Activated T-cell treated with anti-CD3 and anti-CD28 coated beads for 24 hours (primary cell): ENCODE data around the gene MBOAT2.
"Not testable (repeated sequence)": the region's sequence is repeated elsewhere in the genome, so short reads cannot be mapped to it uniquely, and the experiment has no call there.

Experiments used
- DNase-seq: peaks from one replicate; pipeline ENCODE4 v3.0.0-alpha.2; 2020; ENCODE audit warnings: low read depth

MBOAT2 gene

GRCh38 chr2:8992643-8993042, 10.8 kb downstream of the MBOAT2 start:
- DNase-seq: no peak

- DNase-seq: no peak
These were observed 13.9 kb downstream of the MBOAT2 start for GRCh38 chr2:8989536-8990079.

- no peak for DNase-seq
These were observed 16.1 kb downstream of the MBOAT2 start for GRCh38 chr2:8987410-8987809.

DNA sequence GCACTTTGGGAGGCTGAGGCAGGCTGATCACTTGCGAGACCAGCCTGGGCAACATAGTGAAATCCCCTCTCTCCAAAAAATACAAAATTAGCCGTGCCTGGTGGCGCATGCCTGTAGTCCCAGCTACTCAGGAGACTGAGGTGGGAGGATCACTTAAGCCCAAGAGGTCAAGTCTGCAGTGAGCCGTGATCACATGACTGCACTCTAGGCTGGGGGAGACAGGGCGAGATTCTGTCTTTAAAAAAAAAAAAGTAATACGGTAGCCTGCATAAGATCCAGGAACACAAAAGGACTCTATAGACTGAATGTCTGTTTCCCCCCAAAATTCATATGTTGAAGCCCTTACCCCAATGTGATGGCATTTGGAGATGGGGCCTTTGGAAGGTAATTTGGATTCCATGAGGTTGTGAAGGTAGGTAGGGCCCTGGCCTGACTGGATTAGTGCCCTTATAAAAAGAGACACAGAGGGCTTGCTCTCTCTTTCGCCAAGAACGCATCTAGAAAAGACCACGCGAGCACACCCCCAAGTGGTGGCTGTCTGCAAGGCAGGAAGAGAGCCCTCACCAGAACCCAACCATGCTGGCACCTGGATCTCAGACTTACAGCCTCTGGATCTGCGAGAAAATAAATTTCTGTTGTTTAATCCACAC, 17.0 kb downstream of the MBOAT2 start:
- DNase-seq: no peak

GRCh38 chr2:8985561-8986326, 17.7 kb downstream of the MBOAT2 start:
- no peak for DNase-seq

DNA sequence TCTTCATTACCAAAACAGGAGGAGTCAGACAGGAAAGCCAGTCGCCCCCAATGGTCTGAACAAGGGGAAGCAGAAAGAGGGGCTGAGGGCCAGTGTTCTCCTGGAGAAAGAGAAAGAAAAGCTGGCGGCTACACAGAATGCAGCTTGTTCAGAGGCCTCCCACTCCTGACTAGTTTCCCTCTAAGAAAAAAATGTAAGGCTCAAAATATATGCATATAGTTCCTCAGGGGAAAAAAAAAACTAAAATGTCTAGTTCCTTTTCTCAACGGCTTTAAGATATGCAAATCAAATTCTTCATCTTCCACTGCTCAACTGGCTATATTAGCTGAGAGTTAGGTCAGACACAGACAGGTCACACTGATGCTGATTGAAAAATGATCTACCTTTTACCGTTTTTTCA, 18.6 kb downstream of the MBOAT2 start:
- no peak for DNase-seq

DNA sequence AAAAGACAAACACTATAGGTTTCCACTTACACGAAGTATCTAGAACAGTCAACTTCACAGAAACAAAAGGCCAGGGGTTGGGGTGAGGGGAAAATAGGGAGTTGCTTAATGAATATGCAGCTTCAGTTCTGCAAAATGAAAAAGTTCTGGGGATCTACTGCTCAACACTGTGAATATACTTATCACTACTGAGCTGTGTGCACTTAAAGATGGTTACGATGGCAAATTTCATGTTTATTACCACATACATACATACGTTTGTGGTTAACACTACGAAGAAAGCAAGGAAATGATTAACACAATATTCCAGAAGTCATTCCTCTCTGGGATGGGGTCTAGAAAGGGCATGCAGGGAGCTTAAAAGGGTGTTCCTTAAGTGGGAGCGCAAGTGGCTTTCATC, 19.3 kb downstream of the MBOAT2 start:
- no peak for DNase-seq

DNA sequence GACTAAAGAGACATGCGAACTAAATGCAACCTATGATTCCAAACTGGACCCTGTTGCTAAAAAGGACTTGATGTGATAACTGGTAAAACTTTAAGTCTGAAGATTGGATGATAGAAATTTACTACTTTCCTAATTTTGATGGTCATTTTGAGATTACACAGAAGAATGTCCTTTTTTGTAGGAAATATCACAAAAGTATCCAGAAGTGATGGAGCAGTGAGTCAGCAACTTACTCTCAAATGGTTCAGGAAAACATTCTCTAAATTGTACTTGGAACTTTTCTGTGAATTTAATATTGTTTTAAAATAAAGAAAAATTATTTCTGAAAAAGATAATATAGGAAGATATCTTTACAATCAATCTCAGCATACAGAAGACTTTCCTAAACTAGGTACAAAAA, 19.9 kb downstream of the MBOAT2 start:
- no peak for DNase-seq

DNA sequence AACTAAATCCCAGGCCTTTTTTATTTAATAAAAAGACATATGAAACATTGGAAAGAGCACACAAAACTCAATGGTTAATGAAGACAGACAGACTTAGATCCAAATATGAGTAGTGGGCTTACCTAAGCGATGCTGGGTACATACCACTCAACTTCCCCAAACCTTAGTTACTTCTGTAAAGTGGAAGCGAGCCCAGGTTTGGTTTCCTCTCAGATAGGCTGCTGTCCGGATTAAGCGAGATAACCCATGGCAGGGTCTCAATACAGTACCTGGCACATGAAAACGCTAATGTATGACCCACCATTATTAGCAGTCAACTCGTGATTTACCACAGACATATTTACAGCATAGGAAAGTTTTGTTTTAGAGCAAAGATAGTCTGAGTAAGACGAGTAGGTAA, 21.6 kb downstream of the MBOAT2 start:
- DNase-seq: no peak

- DNase-seq: no peak
These were observed 23.4 kb downstream of the MBOAT2 start for GRCh38 chr2:8980096-8980495.

DNA sequence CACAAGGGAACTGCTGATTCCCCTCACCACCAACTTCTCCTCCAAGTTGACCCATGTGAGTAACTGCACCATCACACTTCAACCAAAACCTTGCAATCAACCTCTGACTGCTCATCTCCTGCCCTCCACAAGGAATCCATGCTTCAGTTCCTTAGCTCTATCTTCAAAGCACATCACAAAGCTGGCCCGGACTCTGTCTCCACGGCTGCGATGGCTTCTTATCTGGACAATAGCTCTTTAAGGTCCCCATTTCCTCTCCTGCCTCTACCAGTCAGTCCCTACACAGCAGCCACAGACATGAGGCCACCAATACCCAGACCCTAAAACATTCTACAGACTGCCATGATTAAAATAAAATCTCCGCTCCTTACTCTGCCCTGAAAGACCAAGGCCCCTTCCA, 25.7 kb downstream of the MBOAT2 start:
- no peak for DNase-seq

DNA sequence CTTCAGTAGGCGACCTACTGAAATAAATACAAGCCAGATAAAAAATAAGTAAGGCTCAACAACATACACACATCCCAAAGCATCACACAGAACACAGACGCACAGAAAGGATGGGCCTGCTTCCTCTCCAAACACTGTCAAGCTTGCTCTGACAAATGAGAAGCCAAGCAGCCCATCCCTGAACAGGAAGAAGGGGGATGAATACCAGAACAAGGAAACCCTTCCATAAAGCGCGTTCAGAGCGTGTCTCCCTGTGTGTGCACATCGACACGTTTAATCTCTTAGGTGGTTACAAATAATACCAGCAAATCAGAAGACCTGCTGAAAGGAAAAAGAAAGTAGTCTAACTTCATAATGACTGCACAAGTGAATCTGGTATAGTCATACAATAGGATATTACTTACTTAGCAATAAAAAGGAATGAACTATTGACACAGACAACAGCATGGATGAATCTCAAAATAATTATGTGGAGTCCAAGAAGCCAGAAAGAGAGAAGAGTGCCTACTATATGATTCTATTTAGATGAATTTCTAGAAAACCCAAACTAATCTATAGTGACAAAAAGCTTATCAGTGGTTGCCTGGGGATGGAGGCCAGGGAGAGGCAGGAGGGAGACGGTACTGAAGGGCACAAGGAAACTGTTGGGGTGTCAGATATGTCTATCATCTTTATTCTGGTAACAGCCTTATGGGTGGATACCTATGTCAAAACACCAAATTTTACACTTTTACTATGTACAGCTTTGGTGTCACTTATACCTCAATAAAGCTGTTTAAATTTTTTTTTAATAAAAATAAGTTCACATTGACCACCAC, 26.8 kb downstream of the MBOAT2 start:
- DNase-seq: no peak

GRCh38 chr2:8974016-8974415, 29.5 kb downstream of the MBOAT2 start:
- no peak for DNase-seq

GRCh38 chr2:8973017-8973416, 30.5 kb downstream of the MBOAT2 start:
- DNase-seq: not testable (repeated sequence)

GRCh38 chr2:8972535-8972934, 30.9 kb downstream of the MBOAT2 start:
- not testable (repeated sequence) for DNase-seq

- DNase-seq: not testable (repeated sequence)
These were observed 34.1 kb downstream of the MBOAT2 start for GRCh38 chr2:8969348-8969747.

GRCh38 chr2:8966123-8966908, 37.2 kb downstream of the MBOAT2 start:
- no peak for DNase-seq

DNA sequence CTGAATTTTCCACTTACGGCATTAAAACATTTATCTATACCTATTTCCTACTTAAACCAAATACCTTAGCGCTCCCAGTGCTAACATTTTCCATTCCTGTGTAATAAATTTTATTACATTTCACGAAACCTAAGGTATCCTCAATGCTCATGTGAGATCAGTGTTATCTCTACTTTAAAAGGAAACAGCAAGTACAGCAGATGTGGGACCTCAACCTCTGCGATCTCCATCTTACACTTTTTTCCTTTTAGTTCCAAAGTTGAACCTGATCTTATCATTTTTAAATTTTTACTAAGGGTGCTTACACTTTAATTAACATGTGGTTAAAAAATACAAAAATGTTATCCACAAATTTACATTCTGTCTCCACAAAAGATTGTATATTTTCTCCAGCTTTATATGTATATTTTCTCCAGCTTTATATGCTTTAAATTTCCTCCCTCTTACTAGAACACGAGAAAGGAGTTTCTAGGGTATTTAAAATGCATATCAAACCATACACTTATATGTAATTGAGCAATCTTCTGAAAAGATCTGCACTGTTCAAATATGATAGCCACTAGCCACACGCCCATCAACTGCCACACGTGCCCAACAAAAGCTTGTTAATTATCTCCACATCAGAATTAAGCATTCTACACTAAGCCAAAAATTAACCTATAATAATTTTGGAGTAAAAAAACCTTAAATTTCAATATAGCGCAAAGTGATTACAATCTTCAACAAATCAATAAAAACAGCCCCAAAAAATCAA, 38.1 kb downstream of the MBOAT2 start:
- DNase-seq: no peak

DNA sequence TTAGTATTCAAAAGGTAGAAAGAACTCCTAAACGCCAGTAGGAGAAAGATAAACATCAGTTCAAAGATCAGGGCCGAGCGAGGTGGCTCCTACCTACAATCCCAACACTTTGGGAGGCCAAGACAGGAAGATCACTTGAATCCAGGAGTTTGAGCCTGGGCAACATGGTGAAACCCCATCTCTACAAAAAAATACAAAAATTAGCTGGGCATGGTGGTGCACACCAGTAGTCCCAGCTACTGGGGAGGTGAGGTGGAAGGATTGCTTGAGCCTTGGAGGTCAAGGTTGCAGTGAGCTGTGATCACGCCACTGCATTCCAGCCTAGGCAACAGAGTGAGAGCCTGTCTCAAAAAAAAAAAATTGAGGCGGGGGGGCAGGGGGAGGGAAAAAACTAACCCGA, 40.6 kb downstream of the MBOAT2 start:
- DNase-seq: no peak

DNA sequence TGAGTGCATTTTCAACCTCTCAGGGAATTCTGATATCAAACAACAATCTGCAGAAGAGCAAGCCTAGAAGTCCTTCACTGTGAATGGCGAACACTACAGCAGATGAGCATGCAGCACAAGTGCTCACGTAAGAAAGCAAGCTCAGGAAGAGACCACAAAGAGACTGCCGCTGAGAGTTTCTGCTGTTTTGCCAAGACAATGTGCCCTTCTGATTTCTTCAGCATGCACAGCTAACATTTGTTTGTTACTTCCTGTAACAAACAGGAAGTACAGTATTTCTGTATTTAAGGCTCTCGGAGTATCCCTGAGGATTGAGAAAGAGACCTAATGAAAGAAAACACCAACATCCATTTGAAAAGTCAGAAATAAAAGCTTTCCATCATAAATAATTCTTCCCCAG, 45.9 kb downstream of the MBOAT2 start:
- DNase-seq: no peak

GRCh38 chr2:8956774-8957173, 46.7 kb downstream of the MBOAT2 start:
- no peak for DNase-seq
